EL (cell line): Measurements from ENCODE around the gene ITPRID2.
A peak's percentile ranks its signal among the peaks of the same experiment; 100 is the strongest.

ENCODE experiments used
- DNase-seq: peaks from one replicate; pipeline ENCODE4 v3.0.0-alpha.2; 2016

Gene ITPRID2

GRCh38 chr2:181970160-181970794 lies 78.7 kb downstream of the ITPRID2 start:
- DNase-seq, result no peak

- no peak for DNase-seq
These were observed 79.5 kb downstream of the ITPRID2 start for GRCh38 chr2:181971032-181971431.

- no peak for DNase-seq
These were observed 81.1 kb downstream of the ITPRID2 start for GRCh38 chr2:181972431-181973170.

GRCh38 chr2:181973171-181973783 lies 81.7 kb downstream of the ITPRID2 start:
- no peak for DNase-seq

- DNase-seq, result peak; percentile 87
These were observed 86.3 kb downstream of the ITPRID2 start for GRCh38 chr2:181977661-181978350.

- peak; percentile 23 for DNase-seq
These were observed 87.0 kb downstream of the ITPRID2 start for GRCh38 chr2:181978351-181979150.
